ENCODE data around the gene AP3D1.

The AP3D1 gene

GRCh38 chr19:2061495-2062388, 89.6 kb downstream of the AP3D1 start:
- peak; percentile 98 for DNase-seq
- Histone ChIP-seq H3K27ac (peak overlapping the region; percentile 99), H3K4me3 (ENCODE audit: low read depth, low read length) (peak overlapping the region; percentile 63), H3K27me3 (replicated peaks) (no peaks in the 10 kb centered on the region), H3K36me3 (replicated peaks) (no peaks in the 10 kb centered on the region)
- TF ChIP-seq CTCF (IDR thresholded peaks at IDR 0.05; ENCODE audit: low read depth, low read length, missing control alignments), result peak; percentile 1
- in situ Hi-C loops (cut with HindIII; ENCODE audit: low pct_ligation_motif_present, low sequenced_read_pairs), result no loop called here

- peak; percentile 65 for DNase-seq
These were observed 90.4 kb downstream of the AP3D1 start for GRCh38 chr19:2060884-2061494.

GRCh38 chr19:2059422-2060201, 91.8 kb downstream of the AP3D1 start:
- DNase-seq, result peak; percentile 64
- Histone ChIP-seq H3K27me3 (replicated peaks) (no peaks in the 10 kb centered on the region), H3K27ac (peak overlapping the region; percentile 99), H3K4me3 (ENCODE audit: low read depth, low read length) (no peak overlapping the region), H3K36me3 (replicated peaks) (no peaks in the 10 kb centered on the region)
- in situ Hi-C loops (cut with HindIII; ENCODE audit: low pct_ligation_motif_present, low sequenced_read_pairs), result no loop called here
- TF ChIP-seq CTCF (IDR thresholded peaks at IDR 0.05; ENCODE audit: low read depth, low read length, missing control alignments), result no peak

More at GRCh38 chr19:2060884-2061494, 90.4 kb downstream of the AP3D1 start:
- no peak for TF ChIP-seq CTCF (IDR thresholded peaks at IDR 0.05; ENCODE audit: low read depth, low read length, missing control alignments)
- Histone ChIP-seq H3K36me3 (replicated peaks) (no peaks in the 10 kb centered on the region), H3K27me3 (replicated peaks) (no peaks in the 10 kb centered on the region), H3K4me3 (ENCODE audit: low read depth, low read length) (peak overlapping the region; percentile 44), H3K27ac (peak overlapping the region; percentile 99)
- in situ Hi-C loops (cut with HindIII; ENCODE audit: low pct_ligation_motif_present, low sequenced_read_pairs), result no loop called here

- Histone ChIP-seq H3K36me3 (replicated peaks) (no peaks in the 10 kb centered on the region), H3K4me3 (ENCODE audit: low read depth, low read length) (no peak overlapping the region), H3K27me3 (replicated peaks) (no peaks in the 10 kb centered on the region), H3K27ac (peak overlapping the region; percentile 99)
- no peak for DNase-seq
- in situ Hi-C loops (cut with HindIII; ENCODE audit: low pct_ligation_motif_present, low sequenced_read_pairs), result no loop called here
- TF ChIP-seq CTCF (IDR thresholded peaks at IDR 0.05; ENCODE audit: low read depth, low read length, missing control alignments), result no peak
These were observed 92.6 kb downstream of the AP3D1 start for GRCh38 chr19:2058570-2059421.

Data from brain microvascular endothelial cell (primary cell).